ENCODE results near the gene PDK1.

- TF ChIP-seq CTCF (conservative IDR thresholded peaks at IDR 0.05 in 1 of 2, IDR thresholded peaks at IDR 0.05 in 1 of 2; ENCODE audit: extremely low read depth in 1 of 2, insufficient read depth in 1 of 2, low read depth in 1 of 2, low read length in 2 of 2) (no peak), EZH2 (IDR thresholded peaks at IDR 0.05; ENCODE audit: borderline replicate concordance, low read length) (no peak)
Measured at GRCh38 chr2:172643142-172643541, 87.3 kb downstream of the PDK1 start.
